K562 (cell line): ENCODE results near the gene TCHP. TPM values are rescaled to one million over a fixed set of nuclear protein-coding genes. Genes with fewer than 3 reads are reported as not detected.

Source experiments
- ARNT ChIP-seq, 2 experiments: fragments of 450-650 bp; IDR thresholded peaks; 2 replicates each; pipeline ENCODE4 v1.6.1; 2016; ENCODE audit warnings: mild to moderate bottlenecking in 1 of 2
- CHD7 ChIP-seq: fragments of 200-600 bp; sonication (generic); IDR thresholded peaks from one replicate; pipeline ENCODE4 v1.6.1; 2012; ENCODE audit warnings: mild to moderate bottlenecking, low read depth, low read length, inconsistent platforms
- CTCFL ChIP-seq: IDR thresholded peaks from 2 replicates; pipeline ENCODE4 v1.6.1; 2011; ENCODE audit warnings: borderline replicate concordance, low read depth, mild to moderate bottlenecking, moderate library complexity, low read length; ENCODE audit not compliant: insufficient read depth, poor library complexity, severe bottlenecking
- MCM5 ChIP-seq: fragments of 450-650 bp; IDR thresholded peaks from 2 replicates; pipeline ENCODE4 v1.6.1; 2016; ENCODE audit warnings: low read depth
- POLR2H ChIP-seq: IDR thresholded peaks from 2 replicates; pipeline ENCODE4 v1.6.1; 2016; ENCODE audit warnings: missing genetic modification characterization, low read depth, mild to moderate bottlenecking, control low read depth, missing compliant biosample characterization, moderate library complexity
- ZNF140 ChIP-seq: fragments of 250-450 bp; sonication (Bioruptor Pico); IDR thresholded peaks from 2 replicates; pipeline ENCODE4 v1.8.0; 2021; ENCODE audit warnings: moderate library complexity, mild to moderate bottlenecking, inconsistent platforms
- ZNF217 ChIP-seq: sonication (generic); formaldehyde crosslinking; IDR thresholded peaks from 2 replicates; pipeline ENCODE4 v1.8.0; 2022; ENCODE audit warnings: mild to moderate bottlenecking, missing genetic modification reagents
- ZNF589 ChIP-seq: fragments of 200-800 bp; sonication (Bioruptor generic); IDR thresholded peaks from 2 replicates; pipeline ENCODE4 v1.6.1; 2016; ENCODE audit warnings: low read depth, missing genetic modification characterization, missing compliant biosample characterization
- polyA plus RNA-seq, 8 experiments: library from polyadenylated mRNA; depleted of rRNA in 4 of 8; stranded (reverse) in 5 of 8; unstranded in 3 of 8; fragments of >200 nt; fragmentation: Nextera tagmentation in 2 of 8; fragmentation: Illumina TruSeq in 1 of 8; extraction: Ambion mirVana in 2 of 8; extraction: Trizol in 1 of 8; gene quantifications; 2 replicates each; pipeline versions ENCODE4 v1.2.1 to v1.2.3, GENCODE V29; 2011 to 2014; ENCODE audit warnings: inconsistent platforms in 1 of 8, missing spikeins in 1 of 8
- total RNA-seq, 7 experiments: library from RNA; depleted of rRNA in 6 of 7; stranded (reverse); fragments of >200 nt in 6 of 7; fragmentation: Illumina TruSeq in 2 of 7; extraction: Trizol in 2 of 7; gene quantifications; 2 replicates each; pipeline versions ENCODE4 v1.2.1 to v1.2.3, GENCODE V29; 2011 to 2021; ENCODE audit warnings: low replicate concordance in 1 of 7

The TCHP gene
- total and polyA plus RNA-seq, 9 of the 15 experiments (the other 6 are each of a cell fraction or from before 2014, with no cell fraction given), result 3.4 to 30.4 (median 19.7) TPM

DNA sequence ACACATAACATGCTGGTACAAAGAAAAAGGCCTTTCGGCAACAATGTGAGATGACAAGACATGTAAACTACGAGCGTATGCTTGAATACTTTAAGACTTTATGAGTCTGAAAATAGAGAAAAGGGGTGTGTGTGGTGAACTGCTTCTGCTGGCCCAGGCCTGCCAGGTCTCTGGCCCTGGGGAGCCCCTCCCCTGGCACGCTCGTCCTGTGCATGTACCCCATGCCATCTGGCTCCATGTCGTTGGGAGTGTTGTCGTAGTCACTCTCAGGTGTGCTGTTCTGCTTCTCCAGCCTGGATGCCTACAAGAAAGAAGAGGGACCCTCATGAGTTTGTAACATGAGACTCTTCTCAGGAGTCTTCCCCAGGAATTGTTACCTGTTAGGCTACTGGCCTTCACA is 38.9 kb downstream of the TCHP start (continued):
- TF ChIP-seq CHD7, result no peak
- no peak for TF ChIP-seq ZNF140 (CRISPR knock-in tag)
- TF ChIP-seq ZNF589, result no peak
- TF ChIP-seq ZNF217 (CRISPR knock-in tag), result no peak
- no peak for TF ChIP-seq CTCFL
- no peak for TF ChIP-seq POLR2H (tag)
- TF ChIP-seq MCM5, result no peak
- TF ChIP-seq ARNT (IDR thresholded peaks at IDR 0.05), result no peak
